ENCODE data around the gene NGDN.
"Not testable (repeated sequence)": the region's sequence is repeated elsewhere in the genome, so short reads cannot be mapped to it uniquely, and the experiment has no call there.

The NGDN gene, protein sequence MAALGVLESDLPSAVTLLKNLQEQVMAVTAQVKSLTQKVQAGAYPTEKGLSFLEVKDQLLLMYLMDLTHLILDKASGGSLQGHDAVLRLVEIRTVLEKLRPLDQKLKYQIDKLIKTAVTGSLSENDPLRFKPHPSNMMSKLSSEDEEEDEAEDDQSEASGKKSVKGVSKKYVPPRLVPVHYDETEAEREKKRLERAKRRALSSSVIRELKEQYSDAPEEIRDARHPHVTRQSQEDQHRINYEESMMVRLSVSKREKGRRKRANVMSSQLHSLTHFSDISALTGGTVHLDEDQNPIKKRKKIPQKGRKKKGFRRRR

DNA sequence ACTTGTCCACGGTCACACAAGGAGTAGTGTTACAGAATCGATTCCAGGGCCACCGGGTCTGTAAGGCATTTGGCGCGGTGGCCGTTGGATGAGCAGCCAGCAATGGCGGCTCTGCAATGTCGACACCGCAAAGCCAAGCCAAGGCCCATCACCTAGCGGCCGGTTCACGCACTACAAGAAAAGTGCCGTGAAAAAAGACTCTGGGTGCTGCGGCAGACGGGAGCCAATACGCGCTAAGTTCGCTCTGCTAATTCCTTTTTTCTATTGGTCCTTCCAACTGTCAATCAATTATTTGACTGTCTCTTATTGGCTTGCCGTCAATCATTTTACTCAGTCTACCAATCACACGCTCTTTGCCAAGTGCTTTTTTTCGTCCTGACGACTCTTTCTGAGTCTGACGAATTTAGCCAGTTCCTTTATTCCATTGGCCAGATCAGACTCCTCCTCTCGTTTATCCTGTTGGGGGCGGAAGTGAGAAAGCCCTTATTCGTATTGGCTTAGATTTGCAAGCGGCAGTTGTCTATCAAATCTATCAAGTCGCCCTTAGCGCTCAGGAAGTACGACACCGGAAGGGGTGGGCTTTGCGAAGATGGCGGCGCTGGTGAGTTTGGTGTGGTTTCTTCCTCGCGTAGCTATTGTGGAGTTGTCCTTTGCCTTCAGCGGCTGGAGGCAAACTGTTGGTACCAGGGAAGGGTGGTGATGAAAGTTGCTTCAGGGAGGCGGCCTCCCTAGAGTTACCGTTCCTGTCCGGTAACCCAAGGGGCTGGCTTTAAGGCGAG, at the start of gene NGDN:
NGDN (plus strand) TSS at position 577 of the 779 bp plus-strand sequence; CDS start at position 590, 13 bp downstream.
- DNase-seq (ENCODE audit: low read depth, low spot score), result peak; percentile 99

DNA sequence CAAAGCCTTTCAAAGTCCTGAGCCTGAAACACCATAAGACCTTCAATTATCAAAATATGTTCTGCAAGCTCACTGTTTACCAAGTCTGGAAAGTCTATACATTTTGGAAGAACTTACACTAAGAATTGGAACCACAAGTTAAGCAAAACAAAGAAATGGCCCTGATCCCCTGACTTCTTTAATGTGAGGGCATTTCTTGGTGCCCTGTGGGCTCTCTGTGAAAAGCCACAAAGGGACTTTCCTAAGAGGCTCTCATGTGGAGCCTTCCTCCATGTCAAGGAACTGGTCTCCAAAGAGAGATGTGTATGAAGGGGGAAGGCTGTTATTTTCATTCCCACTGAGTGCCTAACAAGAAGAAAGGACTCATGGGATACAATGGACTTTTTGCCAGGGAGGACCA, 47.9 kb upstream of the NGDN start:
- DNase-seq (ENCODE audit: low read depth, low spot score), result no peak

DNA sequence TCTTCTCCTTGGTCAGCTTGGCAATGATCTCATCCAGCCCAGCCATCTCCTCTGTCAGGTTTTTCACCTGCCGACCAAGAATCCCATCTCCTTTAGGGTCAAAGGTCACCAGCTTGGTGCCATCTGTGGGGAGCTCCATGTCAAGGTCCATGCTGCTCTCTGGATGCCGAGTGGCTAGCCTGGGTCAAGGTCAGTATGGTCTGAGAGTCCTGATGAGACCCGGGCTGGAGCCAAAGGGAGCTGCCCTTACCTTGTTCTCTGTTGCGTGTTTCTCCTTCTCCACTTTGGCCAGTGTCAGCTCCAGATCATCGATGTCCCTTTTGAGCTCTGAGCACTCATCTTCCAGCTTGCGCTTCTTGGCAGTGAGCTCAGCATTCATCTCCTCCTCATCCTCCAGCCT, 45.8 kb upstream of the NGDN start:
- no peak for DNase-seq (ENCODE audit: low read depth, low spot score)

DNA sequence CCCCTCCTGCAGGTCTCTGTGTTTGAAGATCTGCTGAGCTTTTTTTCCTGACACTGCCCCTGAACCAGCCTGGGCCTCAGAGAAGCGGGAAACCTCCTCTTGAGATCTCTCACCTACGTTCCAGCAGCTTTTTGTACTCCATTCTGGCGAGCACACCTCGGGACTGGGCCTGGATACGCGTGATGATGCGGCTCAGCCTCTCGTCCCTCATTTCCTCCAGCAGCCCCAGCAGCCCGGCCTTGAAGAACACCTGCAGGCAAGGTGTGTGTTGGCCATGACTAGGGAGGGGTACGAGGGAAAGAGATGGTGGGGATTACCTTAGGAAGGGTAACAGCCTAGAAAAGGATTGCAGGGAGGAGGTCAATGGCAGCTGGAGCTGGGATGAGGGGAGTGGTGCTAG, 44.3 kb upstream of the NGDN start:
- DNase-seq (ENCODE audit: low read depth, low spot score), result no peak

DNA sequence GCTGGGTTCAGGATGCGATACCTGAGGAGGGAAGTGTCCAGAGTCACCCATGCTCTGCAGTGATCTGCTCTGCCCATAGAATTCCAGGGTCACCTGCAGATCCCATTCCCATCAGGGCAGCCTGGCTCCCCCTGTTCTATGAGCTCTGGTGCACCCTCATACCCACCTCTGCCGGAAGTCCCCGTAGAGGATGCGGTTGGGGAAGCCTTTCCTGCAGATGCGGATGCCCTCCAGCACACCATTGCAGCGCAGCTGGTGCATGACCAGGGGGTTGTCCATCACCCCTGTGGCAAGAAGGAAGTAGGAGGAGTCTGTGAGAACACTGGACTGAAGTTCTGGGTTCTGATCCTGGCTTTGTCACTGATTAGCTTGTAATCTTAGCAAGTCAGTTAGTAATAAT, 43.7 kb upstream of the NGDN start:
- DNase-seq (ENCODE audit: low read depth, low spot score), result not testable (repeated sequence)

DNA sequence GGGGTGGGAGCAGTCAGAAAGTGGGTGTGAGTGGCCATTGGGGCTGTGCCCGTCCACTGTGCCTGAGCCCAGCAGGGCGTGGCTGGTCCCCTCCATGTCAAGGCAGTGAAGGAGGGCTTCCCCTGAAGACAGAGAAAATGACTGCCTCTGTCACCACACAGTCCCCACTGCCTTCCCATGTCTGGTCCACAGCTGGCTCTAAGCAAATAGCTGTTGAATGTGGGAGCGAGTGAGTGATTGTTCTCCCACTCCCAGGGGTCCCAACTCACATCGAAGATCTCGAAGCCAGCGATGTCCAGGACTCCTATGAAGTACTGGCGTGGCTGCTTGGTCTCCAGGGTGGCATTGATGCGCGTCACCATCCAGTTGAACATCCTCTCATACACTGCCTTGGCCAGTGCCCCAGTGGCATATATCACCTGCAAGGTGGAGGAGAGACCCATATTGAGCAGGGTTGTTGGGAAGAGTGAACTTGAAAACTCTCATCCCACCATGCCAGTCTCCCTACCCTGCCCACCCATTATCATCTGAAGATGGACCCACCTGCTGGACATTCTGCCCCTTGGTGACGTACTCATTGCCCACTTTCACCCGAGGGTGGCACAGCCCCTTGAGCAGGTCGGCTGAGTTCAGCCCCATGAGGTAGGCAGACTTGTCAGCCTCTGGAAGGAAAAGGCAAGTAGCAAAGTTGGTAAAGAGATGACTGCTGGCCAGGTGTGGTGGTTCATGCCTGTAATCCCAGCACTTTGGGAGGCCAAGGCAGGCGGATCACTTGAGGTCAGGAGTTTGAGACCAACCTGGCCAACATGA, 40.6 kb upstream of the NGDN start:
- no peak for DNase-seq (ENCODE audit: low read depth, low spot score)

DNA sequence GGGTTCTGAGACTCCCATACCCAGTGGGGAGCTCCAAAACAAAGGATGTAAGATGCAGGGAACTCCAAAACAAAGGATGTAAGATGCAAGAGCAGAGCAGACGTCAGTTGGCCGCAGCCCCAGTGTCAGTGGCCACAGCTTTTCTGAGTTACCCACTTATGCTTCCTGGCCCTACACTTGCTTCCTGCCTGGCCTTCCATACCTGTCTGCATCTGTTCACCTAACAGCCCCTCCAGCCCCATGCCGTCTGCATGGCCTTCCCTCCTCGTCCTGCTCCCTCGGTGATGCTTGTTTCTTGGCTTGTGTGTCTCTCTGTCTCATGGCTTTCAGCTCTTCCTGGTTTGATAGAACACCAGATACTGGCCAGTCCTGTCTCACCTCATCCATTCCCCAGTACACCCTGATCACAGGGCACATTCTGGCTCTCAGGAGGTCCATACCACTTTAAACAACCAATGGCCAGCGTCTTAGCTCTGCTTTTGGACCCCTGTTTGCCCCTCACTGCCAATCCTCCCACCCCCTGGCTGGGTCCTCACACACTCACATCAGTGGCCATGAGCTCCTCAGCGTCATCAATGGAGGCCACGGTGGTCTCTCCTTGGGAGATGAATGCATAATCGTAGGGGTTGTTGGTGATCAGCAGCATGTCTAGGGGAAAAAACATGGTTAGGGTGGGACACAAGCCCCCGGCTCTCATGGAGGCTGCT, 39.3 kb upstream of the NGDN start:
- DNase-seq (ENCODE audit: low read depth, low spot score), result no peak

DNA sequence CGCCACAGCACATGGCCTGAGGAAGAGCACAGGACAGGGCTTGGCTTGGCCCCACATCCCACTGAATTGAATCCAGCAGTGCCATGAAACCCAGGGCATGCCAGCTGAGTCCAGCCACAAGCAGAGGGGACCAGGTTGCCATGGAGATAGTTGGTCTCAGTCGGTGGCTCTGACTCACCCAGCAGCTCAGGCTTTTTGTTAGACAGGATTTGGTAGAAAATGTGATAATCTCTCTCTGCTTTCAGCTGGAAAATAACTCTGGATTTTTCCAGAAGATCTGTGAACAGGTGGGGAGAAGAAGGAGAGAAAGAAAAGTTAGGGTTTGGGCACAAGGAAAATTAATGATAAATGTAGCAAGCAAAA, 38.8 kb upstream of the NGDN start:
- DNase-seq (ENCODE audit: low read depth, low spot score), result peak; percentile 77

DNA sequence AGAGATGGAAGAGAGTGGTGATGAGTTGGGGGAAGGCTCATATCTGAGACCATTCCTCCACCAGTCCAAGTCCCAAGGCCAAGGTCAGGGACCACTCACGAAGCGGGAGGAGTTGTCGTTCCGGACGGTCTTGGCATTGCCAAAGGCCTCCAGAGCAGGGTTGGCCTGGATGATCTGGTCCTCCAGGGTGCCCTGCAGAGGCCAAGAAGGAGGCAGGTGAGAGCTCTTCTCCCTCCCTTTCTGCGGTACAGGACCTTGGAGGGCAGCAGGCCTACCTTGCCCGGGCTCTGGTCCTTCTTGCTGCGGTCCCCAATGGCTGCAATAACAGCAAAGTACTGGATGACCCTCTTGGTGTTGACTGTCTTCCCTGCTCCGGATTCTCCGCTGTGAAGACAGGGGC, 38.0 kb upstream of the NGDN start:
- no peak for DNase-seq (ENCODE audit: low read depth, low spot score)

DNA sequence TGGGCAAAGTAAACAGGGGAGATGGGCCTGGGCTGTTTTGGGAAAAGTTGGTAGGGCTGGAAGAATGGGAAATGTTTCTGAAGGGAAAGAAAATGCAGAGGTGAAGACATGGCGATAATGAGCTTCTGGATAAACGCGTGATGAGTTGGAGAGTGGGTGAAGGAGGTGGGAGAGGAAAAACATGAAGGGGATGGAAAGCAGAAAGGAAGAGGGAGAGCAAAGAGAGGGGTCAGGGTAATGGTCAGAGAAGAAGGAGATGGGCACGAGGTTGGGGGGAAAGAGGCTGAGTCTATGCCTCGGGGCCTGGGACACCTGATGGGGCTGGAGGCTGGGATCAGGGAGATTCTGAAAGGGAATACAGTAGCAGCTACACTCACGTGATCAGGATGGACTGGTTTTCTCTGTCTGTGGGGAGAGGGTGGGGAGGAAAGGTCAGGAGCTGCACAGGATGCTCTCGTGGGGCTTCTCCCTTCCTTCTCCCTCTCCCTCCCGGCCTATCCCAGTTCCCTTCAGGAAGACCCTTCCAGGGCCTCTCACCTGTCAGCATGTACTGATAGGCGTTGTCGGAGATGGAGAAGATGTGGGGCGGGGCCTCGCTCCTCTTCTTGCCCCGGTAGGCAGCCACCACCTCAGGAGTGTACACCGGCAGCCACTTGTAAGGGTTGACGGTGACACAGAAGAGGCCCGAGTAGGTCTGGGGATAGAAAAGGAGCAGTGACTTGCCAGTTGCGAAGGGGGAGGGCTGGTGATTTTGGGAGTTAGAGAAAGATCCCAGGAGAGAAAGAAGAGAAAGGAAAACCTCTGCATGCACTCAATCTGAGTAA, 37.2 kb upstream of the NGDN start:
- no peak for DNase-seq (ENCODE audit: low read depth, low spot score)

DNA sequence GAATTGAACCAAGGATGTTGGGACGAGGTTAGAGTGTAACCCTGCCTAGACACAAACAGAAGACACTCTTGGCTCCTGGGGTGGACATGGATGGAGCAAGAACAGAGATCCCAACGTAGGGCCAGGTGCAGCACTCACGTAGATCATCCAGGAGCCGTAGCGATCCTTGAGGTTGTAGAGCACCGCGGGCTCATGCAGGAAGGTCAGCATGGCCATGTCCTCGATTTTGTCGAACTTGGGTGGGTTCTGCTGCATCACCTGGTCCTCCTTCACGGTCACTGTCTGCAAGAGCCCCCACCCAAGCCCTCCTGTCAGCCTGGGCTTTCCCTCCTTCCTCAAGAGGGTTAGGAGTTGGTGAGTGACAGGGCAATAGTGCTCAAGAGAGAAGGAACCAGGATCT, 36.6 kb upstream of the NGDN start:
- no peak for DNase-seq (ENCODE audit: low read depth, low spot score)

DNA sequence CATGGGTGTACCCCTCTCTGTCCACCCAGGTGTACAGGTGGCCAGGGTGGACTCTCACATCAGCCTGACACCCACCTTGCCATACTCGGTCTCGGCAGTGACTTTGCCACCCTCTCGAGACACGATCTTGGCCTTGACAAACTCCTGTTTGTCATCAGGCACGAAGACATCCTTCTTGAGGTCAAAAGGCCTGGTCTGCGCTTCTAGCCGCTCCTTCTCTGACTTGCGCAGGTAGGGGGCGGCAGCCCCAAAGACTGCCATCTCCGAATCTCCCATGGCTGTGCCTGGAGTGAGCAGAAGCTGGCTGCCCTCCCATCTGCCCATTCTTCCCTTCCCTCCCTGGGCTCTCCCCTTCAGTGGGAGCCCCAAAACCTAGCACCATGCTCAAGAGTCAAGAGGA, 36.0 kb upstream of the NGDN start:
- DNase-seq (ENCODE audit: low read depth, low spot score), result no peak

DNA sequence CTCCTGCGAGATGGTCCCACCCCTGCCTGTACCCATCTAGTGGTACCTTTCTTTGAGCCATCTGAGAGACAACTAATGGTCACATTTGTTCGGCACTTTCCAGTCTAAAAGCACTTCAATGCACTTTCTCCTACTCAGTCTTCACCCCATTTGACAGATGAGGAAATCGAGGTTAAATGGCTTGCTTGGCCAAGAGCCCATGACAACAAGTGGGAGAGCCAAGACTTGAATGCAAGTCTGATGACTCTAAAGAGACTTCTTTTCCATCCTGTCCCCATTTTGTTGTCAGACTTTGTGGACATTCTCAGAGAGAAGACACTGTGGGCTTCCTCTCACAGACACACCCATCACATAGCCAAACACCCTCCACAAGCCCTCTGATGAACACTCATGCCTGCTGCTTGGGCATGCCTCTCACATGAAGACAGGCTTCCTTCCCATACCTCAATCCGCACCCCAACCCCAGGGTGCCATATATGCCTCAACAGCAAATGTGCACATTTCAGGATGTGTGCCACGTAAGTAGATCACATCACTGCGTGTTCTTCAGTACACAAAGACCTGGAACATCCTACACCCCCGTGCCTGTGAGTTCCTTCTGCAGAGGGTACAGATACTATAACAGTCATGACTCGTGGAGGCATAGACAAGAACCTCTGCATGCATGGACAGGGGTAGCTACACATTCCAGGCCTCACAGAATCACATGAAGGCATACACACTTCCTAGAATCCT, 34.8 kb upstream of the NGDN start:
- no peak for DNase-seq (ENCODE audit: low read depth, low spot score)

DNA sequence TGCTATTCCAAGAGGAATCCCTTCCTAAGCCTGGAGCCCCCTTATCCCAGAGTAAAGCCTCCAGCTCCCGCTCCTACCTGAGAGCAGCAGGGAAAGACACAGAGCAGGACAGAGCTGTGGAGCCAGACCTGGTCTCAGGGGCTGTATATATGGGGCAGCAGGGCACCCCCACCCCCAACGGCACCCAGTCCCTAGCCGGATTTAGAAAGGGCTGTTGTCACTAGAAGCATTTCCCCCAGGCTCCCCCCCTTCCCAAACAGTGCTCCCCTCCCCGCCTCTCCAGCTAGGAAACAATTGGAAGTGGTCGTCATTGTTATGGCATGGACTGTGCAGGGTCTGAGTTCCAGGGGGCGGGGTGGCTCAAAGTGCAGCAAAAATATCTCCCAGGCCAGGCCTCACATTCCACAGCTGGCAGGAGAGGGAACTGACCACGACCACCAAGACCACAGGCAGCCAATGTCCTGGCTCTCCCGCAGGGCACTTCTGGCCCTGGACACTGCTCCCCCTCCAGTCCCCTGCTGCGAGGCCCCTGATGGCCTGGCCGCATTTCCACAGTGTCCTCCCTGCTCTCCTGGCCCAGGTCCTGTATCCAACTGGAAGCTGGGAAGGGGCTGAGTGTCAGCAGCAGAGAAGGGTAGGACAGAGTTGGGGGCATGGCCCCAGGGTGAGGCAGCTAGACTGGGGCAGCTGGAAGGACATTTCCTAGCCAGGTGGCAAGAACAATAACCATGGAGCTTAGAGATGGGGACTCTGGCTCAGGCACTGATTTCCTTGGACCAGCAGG, 33.8 kb upstream of the NGDN start, which contains the start of gene MYH7:
MYH7 (minus strand) TSS at position 118 of the 784 bp plus-strand sequence. CDS start 1,928 bp downstream, outside the sequence.
- peak; percentile 16 for DNase-seq (ENCODE audit: low read depth, low spot score)

DNA sequence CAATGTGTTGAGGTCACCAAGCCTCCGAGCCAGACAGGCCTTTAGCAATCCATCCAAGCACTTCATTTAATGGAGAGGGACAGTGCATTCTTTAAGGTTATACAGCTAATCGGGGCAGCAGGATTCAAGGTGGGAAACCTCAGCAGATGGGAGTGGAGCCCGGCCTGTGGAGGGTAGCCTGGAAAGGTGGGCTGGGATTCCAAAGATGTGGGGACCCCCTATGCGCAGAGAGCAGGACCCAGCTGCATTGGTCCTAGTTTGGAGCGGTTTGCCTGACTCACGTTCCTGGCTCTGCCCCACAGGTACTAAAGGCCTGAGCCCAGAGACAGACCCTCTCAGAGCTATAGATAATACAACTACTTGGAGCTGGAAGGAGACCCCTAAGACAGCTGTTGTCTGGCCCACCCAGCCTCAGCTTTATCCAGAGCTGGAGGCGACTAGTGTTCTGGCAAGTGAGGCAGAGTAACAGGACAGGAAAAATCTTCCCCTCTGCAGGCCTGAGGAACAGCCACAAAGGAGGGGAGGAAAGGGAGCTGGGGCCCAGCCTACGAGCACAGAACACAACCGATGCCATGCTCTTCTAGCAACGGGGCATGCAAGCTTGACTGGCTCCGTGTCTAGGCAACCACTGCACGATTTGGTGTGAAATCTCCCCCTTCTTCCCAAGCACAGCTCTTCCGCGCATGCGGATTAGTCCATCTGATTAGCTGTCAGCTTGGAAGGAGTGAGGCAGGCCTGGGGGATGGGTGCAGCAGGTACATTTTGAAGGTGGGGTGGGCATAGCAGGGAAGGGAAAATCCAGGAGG, 33.0 kb upstream of the NGDN start:
- DNase-seq (ENCODE audit: low read depth, low spot score), result peak; percentile 33

DNA sequence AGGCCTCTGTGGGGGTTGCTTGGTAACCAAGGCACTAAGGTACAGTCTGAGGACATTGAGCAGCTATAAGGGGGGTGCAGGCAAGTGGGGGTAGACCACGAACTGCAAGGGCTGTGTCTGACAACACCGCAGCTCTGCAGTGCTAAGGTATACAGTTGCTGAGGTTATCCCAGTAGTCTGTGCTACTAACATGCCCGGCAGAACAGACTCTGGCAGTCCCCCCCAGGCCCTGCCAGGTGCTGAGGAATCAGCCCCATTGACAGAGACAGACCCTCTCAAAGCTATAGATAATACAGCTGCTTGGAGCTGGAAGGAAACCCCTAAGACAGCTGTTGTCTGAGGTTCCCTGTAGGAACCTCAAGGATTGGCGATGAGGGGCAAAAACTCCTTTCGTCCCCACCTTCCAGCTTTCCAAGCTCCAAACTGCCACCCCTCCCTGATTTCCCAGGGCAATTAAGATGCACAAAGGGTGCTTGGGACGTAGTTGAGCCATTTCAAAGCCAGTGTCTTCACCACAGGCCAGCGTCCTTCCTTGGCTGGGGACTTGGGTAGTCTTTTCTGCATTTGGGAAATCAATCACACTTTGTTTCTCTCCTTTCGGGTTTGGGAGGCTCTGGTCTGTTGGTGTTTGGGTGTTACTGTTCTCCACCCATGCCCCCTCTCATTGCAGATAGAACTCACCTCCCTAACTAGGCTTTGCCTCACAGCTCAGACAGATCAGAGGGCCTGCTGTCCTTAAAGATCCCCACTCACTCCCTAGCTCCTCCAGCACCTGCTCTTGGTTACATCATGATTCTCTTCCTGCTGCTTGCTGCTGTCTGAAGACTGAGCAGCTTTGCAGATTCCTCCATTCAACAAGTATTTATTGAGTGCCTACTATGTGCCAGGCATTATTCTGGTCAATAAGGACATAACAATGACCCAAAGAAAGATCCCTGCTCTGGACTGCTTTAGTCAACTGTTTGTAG, 32.1 kb upstream of the NGDN start:
- no peak for DNase-seq (ENCODE audit: low read depth, low spot score)

All from astrocyte of the hippocampus (primary cell).